HG03342 (cell line): ENCODE data around the gene FGA.

Source experiments
- ATAC-seq: cut with Tn5 transposase; IDR thresholded peaks from one replicate; pipeline ENCODE4 v1.9.1; 2021; ENCODE audit warnings: mild to moderate bottlenecking, moderate library complexity; ENCODE audit not compliant: unreplicated experiment

FGA gene

DNA sequence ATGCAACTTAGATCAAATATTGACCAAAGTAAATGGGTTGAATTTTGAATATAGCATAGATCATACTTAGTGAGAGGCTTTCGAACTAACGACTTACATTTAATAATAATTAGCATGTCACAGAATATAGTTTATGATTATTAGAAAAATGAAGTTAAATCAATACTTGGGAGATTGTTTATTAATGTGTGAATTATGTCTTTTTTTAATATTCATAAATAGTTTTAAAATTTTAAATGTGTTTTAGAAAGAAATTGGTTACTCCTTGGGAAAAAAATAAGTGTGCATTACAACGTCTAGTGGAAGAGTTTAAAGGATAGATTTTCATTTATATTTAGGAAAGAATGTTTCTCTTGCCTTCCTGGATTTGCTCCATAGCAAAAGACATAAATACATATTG lies 7.3 kb downstream of the FGA start:
- no peak for ATAC-seq

DNA sequence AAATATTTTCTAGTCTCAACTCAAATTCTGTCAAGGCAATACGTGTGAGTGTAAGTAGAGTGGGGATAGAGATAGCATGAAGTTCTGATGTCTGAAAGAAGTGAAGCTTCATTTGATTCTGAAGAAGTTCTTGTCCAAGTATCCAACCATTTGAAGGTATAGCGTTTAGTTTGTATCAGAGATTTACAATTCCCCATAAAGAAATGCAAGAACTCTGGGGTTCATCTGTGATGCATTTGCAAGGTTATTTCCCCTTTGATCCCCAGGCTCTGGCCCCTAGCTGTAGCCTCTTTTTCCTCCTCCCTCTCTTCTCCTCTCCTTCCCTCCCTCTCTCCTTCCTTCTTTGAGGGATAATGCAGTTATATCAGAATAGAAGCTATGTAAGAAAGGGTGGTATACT lies 7.8 kb downstream of the FGA start:
- ATAC-seq, result no peak

DNA sequence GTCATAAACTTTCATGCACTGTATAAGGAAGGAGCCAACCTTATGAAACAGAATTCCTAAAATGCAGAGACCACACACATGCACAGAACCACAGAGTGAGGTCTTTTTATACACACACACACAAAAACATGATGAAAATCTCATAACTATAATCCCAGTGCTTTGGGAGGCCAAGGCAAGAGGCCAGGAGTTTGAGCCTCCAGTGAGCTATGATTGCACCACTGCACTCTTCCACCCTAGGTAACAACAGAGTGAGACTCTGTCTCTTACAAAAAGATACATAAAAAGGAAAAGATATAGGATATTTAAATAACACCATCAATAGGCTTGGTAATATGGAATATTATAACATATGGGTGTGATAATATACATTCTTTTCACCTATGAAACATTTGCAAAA lies 10.6 kb downstream of the FGA start:
- ATAC-seq, result no peak

DNA sequence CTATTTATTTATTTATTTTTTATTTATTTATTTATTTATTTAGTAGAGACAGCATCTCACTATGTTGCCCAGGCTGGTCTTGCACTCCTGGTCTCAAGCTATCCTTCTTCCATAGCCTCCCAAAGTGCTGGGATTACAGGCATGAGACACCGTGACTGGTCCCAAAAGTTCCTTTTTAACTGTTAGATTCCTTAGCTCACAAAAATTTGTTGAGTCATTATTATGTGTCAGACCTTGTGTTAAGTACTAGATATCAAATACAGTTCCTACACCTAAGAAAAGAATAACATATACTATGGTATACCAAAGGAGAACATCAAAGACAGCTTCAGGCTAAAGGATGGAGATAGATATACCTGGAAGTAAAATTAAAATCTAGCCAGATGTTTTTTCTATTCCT lies 11.6 kb downstream of the FGA start:
- ATAC-seq, result no peak

DNA sequence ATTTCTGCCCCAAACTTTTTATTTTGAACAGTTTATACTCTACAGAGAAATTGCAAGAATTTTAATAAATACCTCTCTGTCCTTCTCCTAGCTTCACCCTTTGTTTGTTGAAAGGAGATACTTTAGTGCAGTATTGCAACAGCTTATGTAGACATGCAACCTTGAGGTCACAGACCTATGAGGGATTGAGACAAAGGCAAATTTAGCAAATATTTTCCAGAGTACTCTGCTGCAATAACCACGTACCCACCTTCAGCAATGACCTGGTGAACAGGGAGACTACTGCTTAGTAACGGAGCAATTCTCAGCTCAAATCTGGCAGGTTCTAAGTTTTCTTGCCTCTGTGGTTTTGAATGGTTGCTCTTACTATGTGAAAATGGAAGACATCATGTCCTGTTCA lies 13.2 kb downstream of the FGA start:
- ATAC-seq, result no peak

DNA sequence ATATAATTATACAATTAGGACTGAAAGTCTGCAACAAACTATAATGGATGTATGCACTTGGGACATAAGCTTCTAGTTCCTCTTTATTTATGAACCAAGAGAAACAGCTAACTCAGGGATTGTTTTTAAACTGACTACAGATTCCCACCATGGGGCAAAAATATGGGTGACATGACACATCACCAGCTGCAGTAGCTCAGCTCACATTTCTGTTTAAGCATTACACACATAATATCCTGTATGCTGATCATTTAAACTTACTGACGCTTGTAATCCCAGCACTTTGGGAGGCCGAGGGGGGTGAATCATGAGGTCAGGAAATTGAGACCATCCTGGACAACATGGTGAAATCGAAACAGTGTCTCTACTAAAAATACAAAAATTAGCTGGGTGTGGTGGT lies 16.2 kb downstream of the FGA start:
- no peak for ATAC-seq

DNA sequence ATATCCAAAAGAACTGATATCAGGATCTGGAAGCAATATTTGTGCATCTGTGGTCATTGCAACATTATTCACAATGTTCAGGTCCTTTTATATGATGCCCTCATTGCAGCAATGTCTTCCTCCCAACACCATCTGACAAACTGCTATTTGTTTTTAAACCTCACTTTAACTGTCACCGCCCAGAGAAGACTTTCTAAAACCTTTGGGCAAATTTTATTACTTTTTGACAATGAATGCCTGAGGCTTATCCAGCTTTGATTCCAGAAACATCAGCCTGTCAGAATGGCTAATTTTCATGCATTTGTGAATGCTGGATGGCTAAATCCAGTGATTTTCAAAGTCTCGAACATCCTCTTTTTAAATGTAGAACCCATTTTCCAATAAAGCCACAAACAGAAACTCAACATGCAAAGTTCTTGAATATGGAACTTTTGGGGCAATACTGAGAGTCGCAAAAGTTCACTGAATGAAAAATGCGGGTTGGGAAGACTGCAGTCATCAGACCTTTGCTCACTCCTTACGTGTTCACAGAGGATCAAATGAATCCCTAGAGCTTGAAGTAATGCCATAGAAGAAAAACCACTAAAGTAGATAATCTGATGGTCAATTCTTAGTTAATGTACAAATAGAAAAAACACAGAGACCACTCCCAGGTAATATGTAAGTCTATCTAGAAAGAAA lies 17.2 kb downstream of the FGA start:
- ATAC-seq, result no peak

DNA sequence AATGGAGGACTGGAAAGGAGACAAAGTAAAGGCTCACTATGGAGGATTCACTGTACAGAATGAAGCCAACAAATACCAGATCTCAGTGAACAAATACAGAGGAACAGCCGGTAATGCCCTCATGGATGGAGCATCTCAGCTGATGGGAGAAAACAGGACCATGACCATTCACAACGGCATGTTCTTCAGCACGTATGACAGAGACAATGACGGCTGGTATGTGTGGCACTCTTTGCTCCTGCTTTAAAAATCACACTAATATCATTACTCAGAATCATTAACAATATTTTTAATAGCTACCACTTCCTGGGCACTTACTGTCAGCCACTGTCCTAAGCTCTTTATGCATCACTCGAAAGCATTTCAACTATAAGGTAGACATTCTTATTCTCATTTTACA lies 21.0 kb downstream of the FGA start:
- ATAC-seq, result no peak

DNA sequence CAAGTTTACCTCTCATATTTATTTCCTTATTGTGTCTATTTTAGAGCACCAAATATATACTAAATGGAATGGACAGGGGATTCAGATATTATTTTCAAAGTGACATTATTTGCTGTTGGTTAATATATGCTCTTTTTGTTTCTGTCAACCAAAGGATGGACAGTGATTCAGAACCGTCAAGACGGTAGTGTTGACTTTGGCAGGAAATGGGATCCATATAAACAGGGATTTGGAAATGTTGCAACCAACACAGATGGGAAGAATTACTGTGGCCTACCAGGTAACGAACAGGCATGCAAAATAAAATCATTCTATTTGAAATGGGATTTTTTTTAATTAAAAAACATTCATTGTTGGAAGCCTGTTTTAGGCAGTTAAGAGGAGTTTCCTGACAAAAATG lies 21.5 kb downstream of the FGA start:
- ATAC-seq, result no peak

DNA sequence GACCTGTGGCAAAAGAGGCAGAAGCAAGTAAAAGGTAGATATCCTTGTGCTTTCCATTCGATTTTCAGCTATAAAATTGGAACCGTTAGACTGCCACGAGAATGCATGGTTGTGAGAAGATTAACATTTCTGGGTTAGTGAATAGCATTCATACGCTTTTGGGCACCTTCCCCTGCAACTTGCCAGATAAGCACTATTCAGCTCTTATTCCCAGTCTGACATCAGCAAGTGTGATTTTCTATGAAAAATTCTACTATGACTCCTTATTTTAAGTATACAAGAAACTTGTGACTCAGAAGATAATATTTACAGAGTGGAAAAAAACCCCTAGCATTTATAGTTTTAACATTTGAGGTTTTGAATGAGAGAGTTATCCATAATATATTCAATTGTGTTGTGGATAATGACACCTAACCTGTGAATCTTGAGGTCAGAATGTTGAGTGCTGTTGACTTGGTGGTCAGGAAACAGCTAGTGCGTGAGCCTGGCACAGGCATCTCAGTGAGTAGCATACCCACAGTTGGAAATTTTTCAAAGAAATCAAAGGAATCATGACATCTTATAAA lies 23.8 kb downstream of the FGA start:
- no peak for ATAC-seq

DNA sequence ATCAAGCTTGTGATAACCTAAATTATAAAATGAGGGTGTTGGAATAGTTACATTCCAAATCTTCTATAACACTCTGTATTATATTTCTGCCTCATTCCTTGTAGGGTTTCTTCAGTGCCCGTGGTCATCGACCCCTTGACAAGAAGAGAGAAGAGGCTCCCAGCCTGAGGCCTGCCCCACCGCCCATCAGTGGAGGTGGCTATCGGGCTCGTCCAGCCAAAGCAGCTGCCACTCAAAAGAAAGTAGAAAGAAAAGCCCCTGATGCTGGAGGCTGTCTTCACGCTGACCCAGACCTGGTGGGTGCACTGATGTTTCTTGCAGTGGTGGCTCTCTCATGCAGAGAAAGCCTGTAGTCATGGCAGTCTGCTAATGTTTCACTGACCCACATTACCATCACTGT lies 24.8 kb downstream of the FGA start:
- ATAC-seq, result no peak

DNA sequence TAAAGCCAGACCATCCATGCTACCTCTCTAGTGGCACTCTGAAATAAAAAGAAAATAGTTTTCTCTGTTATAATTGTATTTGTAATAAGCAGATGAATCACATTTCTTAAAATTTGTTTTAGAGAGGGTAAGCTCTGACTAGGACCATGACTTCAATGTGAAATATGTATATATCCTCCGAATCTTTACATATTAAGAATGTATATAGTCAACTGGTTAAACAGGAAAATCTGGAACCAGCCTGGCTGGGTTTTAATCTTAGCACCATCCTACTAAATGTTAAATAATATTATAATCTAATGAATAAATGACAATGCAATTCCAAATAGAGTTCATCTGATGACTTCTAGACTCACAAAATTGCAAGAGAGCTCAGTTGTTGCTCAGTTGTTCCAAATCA lies 26.2 kb downstream of the FGA start:
- ATAC-seq, result no peak

DNA sequence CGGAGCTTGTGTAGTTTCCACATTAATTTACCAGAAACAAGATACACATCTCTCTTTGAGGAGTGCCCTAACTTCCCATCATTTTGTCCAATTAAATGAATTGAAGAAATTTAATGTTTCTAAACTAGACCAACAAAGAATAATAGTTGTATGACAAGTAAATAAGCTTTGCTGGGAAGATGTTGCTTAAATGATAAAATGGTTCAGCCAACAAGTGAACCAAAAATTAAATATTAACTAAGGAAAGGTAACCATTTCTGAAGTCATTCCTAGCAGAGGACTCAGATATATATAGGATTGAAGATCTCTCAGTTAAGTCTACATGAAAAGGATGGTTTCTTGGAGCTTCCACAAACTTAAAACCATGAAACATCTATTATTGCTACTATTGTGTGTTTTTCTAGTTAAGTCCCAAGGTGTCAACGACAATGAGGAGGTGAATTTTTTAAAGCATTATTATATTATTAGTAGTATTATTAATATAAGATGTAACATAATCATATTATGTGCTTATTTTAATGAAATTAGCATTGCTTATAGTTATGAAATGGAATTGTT lies 27.8 kb downstream of the FGA start, which contains the start of gene FGB:
Gene FGB, plus strand, starts transcription at position 315 of the 558 bp plus-strand sequence. Its CDS starts 8 bp downstream, at position 323.
- no peak for ATAC-seq

DNA sequence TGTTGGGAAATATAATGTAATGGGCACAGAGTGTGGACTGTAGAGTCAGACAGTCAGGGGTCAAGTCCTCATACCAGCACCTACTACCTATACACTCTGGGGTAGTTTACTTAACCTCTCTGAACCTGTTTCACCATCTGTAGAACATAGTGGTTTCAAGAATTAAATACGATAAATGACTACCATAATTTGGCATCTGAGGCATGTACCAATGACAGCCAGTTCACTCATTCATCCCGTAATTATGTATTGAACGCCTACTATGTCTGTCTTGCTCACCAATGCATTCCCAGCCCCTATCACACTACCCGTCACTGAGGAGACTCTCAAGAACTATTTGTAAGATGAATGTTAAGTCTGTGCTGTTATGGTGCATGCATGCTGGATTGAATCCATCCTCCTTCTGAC lies 29.7 kb downstream of the FGA start:
- ATAC-seq, result no peak

DNA sequence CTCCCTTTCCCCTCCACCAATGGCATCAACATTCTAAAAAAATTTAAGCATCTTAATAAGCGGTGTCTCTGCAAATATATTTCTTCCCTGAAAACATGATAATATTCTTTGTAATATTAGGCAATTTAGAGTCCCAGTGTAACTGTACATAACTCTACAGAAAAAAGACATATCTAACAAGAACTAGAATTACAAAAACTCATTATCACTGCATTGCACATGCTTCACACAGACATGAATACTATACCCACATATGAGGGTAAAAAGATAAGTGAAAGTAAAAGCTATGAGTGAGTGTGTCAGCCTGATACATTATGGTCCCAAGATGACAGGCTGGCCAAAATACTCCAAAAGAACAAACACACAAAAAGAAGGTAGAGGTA lies 30.1 kb downstream of the FGA start:
- no peak for ATAC-seq

DNA sequence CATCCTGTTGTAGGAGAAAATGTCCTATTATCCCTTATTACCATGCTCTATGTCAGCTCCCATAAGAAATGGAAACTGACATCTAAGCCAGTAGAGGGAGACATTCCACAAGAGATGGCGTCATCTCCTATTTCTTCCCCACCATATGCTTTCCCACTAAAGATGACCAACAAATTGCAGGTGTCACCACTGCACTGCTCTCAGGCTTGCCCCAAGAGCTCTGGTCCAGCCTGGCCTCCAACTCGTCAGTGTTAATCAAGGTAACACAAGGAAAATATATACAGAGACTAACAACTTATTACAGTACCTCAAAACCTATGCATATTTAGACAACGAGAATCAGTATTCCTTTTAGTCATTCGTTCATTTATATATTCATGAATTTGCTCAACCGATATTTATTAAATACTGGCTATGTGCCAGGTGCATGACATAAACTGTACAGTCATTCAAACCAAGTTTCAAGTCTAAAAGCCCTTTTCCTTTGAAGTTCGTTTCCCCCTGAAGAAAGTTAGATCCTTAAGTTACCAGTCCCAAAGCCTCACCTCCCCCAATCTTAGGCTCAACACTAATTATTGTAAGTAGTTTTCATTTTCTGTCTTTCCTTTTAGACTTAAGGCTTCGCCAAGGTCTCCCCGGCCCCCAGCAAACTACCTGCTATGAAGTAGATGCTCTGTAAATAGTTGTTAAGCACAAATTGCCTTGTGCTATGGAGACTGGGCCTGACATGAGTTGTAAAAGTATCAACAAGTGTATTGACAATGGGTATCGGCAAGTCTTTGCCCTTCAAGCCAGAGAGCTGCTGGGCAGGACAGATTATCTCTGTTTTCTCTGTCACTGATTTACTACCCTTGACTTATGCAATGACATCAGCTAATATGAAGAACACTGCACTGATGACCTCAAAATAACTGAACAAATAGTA lies 30.8 kb downstream of the FGA start:
- ATAC-seq, result peak; percentile 87

DNA sequence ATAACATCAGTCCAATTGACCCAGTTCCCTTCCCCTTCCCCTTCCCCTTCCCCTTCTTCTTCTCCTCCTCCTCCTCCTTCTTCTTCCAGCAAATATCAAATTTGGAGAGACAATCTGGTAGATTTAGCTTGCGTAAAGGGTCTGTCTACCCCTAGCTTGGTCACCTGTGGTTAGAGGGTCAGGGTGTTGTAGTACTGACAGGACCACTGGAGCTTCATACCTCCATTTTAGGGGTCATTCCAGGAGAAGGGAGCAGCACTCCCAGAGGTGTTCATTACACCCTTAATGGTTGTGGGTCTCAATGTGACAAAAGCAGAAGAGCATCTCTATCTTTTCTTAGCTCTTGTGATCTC lies 31.4 kb downstream of the FGA start:
- peak; percentile 16 for ATAC-seq

DNA sequence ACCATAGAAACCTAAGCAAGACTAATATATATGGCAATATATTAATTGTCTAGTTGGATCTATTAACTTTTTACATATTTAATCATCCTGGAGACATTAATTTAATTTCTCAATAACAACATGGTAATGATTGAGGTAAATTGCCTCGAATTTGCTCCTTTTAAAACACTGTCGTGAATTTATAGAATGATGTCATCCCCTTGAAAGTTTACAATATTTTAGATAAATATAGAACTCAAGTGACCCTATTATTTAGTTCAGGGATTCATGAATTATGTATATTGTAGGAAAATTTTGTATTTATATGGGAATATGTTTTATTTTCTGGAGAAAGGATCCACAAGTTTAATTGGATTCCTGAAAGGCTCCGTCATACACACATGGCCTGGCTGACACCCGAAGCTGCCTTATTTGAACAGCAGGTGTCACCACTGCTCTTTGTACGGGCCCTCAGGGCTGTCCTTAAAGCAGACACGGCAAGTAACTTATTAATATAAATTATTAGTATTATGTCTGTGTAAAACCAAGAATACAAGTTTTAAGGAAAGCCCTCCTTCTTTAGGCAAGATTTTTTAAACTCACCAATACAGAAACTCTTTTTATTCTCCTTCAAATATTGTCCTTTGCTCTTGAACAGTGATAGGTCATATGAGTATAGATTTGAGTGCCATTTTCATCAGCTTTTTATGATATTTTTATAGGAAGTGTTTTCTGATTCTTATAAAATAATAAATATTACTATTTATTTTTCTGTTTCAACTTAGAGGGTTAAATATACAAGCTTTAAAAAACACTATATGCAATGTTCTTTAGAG lies 38.5 kb downstream of the FGA start:
- peak; percentile 55 for ATAC-seq

DNA sequence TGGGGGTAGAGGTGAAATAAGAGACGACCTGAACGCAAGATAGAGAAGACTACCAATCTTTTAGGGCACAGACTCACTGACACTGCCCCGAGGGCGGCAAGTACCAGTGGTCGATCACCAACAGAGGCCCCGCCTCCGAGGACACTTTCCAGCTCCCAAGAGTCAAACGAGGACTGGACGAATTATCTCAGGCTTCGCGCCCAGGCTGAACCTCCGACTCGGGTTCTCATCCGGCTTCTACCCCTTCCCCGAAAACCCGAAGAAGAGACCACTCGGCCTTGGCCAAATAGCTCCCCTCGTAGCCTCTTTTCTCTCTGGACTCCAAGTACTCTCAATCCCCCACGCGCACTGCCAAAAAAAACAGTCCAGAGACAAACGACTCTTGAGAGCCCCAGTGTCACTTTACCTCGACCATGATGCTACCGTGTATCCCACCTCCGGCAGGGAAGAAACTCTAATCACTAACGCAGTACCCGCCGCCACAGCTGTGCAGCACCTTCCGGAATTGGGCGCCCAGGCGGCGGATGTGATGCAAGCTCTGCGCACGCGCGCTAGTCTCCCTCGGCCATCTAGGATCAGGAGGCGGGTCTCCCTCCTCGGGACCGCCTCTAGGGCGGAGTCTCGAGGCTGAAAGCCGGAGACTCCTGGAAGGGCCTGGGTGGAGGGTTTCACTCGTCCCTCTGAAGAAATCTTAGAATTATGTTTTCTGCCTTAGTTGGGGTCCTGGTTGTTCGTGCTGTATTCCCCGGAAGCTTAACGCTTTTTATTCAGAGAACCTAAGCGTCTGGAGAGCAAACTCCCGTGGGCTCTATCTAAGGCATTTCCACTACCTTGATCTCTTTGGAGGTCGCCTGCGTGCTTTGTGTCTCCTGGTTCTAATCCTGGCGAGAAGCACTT lies 40.4 kb downstream of the FGA start, which contains the start of gene PLRG1:
Gene PLRG1, minus strand, starts transcription at position 507 of the 897 bp plus-strand sequence. Its CDS starts 92 bp downstream, at position 415.
- ATAC-seq, result peak; percentile 99

DNA sequence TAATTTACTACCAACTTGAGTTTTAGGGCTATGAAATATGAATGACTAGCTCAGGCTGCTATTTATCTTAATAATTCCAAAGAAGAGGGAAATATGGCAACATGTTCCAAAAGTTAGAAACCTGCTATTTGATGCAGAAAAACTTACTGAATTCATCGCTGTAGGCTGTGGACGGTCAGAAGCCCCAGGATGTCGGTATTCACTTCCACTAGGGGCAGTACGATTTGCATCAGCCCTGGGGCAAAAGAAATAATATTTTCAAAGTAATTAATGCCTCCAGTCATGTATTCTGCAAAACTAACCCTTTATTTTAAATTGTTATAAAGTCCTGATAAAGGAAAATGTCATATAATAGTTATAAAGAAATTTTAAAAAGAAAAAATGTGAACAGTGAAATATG lies 44.9 kb downstream of the FGA start:
- ATAC-seq, result no peak
